ENCODE measurements around the gene STRBP.

The STRBP gene

DNA sequence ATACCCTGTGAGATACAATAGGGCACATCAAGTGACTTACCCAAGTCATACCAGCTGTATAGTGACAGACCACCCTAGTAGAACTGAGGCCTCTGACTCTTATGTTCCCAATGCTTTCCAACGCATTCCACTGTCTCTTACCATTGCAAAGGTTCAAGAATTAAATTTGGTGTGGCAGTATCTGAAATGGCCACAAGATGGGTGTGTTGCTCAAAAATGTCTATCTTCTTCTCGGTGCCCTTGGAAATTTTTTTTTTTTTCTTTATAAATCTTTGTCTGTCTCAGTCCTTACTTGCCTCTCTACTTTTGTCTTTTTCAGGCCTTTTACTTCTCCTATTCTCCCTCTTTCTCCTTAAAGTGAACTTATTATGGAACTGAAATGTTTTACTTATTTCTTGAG is 186.6 kb downstream of the STRBP start:
- TF ChIP-seq, protein P1, sequence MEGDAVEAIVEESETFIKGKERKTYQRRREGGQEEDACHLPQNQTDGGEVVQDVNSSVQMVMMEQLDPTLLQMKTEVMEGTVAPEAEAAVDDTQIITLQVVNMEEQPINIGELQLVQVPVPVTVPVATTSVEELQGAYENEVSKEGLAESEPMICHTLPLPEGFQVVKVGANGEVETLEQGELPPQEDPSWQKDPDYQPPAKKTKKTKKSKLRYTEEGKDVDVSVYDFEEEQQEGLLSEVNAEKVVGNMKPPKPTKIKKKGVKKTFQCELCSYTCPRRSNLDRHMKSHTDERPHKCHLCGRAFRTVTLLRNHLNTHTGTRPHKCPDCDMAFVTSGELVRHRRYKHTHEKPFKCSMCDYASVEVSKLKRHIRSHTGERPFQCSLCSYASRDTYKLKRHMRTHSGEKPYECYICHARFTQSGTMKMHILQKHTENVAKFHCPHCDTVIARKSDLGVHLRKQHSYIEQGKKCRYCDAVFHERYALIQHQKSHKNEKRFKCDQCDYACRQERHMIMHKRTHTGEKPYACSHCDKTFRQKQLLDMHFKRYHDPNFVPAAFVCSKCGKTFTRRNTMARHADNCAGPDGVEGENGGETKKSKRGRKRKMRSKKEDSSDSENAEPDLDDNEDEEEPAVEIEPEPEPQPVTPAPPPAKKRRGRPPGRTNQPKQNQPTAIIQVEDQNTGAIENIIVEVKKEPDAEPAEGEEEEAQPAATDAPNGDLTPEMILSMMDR (conservative IDR thresholded peaks at IDR 0.05): peak; percentile 89
- no peak overlapping the region for H3K27ac ChIP-seq

DNA sequence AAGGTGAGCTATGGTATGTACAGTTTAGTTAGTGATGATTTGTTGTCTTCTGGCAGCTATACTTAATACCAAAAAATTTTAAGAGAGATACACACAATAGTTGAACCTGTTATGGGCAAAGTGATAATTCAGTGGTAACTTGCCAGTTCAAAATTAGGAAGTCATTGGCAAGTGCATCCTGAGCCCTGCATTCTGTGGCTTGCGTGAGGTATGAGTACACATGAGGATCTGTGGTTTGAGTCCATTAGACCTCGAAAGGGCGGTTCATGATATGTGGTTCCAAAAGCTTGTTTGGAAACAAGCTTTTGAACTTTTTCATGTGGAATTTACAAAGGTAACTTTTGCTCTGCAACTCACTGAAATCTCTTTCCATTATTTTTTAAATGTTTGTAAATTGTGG is 187.9 kb downstream of the STRBP start:
- H3K27ac ChIP-seq: no peak overlapping the region
- TF ChIP-seq, protein P1 (conservative IDR thresholded peaks at IDR 0.05): no peak

DNA sequence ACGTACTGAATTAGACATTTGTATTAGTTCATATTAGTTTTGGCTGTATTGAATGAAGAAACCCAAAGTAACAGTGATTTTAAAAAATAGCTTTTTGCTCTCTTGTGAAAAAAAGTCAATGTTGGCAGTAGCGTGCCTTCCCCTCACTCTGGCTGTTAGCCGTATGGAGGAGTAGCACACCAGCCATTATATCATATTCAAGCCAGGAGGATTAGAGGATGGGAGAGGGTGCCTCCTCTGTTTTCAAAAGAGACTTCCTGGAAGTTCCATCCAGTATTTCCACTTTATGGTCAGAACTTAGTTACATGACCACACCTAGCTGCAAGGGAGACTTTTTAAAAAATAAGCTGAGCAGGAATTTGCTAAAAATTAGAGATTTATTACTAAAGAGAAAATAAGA is 193.8 kb downstream of the STRBP start:
- TF ChIP-seq, protein P1 (conservative IDR thresholded peaks at IDR 0.05): no peak

DNA sequence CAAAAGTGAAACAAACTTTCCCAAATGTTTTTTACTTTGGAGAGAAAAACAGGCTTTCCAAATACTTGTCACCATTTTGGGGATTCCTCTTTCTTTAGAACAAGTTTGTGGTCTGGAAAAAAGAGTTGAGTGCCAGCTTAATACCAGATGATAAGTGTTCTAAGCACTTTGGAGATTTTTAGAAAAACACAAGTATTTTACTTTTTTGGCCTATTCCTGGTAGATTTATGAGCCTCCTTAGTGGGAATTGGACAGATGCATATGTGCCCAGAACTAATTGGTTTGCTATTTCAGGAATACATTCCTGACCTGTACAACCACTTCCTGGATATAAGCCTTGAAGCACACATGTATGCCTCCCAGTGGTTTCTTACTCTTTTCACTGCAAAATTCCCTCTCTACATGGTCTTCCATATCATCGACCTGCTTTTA is 194.4 kb downstream of the STRBP start:
- TF ChIP-seq, protein P1 (conservative IDR thresholded peaks at IDR 0.05): no peak
- no peak overlapping the region for H3K27ac ChIP-seq

More for the DNA sequence above, 193.8 kb downstream of the STRBP start:
- no peak overlapping the region for H3K27ac ChIP-seq

DNA sequence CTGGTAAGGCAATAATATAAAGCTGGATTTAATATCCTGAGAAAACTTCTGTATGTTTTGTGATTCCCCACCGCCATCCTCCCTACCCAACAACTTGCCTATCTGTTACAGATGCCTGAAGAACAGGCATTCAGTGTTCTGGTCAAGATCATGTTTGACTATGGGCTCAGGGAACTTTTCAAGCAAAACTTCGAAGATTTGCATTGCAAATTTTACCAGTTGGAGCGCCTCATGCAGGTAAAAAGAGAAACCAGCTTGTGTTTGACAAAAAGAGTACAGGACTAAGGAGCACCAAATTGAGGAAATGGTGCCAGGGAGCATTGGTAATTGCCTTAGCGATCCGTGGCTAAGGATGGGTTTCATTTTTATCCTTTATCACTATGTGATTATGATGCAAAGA is 194.9 kb downstream of the STRBP start:
- TF ChIP-seq, protein P1 (conservative IDR thresholded peaks at IDR 0.05): no peak
- no peak overlapping the region for H3K27ac ChIP-seq

DNA sequence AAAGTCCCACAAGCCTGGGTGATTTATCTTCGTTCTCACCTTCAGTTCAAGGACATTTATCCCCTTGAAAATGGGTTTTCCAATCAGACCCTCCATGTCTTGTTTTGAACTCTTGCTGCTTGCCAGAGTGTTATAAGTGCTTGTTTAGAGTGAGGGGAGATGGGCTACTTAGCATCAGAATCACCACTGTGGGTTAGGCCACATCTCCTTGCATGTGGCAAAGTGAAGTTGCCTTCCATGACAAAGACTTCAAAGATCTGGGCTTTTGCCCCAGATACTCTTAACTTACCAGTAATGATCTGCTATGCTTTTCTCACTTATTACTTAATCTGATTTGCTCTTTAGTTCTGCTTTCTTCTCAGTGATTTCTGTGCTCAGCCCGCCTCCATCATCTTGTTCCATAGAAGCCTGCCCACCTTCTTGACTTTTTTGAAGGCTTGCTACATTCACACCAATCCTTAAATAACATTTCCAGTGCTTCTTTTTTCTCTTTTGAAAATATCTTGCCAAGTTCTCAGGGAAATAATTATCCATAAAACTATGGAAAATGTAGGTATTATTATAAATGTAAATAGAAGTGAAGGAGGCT is 195.9 kb downstream of the STRBP start:
- H3K27ac ChIP-seq: no peak overlapping the region
- TF ChIP-seq, protein P1 (conservative IDR thresholded peaks at IDR 0.05): no peak

Measured in VCaP (cell line).